Measurements from ENCODE around the gene LMTK2. TPM values are rescaled to one million over a fixed set of nuclear protein-coding genes. Genes with fewer than 3 reads are reported as not detected.

The LMTK2 gene
- total RNA-seq, 1 donor from 2014 or later, result 19.2 TPM

- Mint-ChIP-seq H3K4me3 (peak overlapping the region; percentile 47), H3K27me3 (ENCODE audit: low read depth) (no peaks in the 10 kb centered on the region), H3K9me3 (no peaks in the 10 kb centered on the region), H3K36me3 (ENCODE audit: low read depth) (no peaks in the 10 kb centered on the region), H3K4me1 (peaks cover 28% of the 10 kb centered on the region), H3K27ac (ENCODE audit: unreplicated experiment) (no peak overlapping the region)
- no peak for TF ChIP-seq CTCF (conservative IDR thresholded peaks at IDR 0.05)
- no peak for DNase-seq (ENCODE audit: low read depth, low spot score)
Observed at GRCh38 chr7:98248156-98248555, 141.5 kb downstream of the LMTK2 start.

GRCh38 chr7:98249106-98249505 lies 142.4 kb downstream of the LMTK2 start:
- Mint-ChIP-seq H3K27me3 (ENCODE audit: low read depth) (no peaks in the 10 kb centered on the region), H3K4me3 (peak overlapping the region; percentile 44), H3K36me3 (ENCODE audit: low read depth) (no peaks in the 10 kb centered on the region), H3K4me1 (peaks cover 29% of the 10 kb centered on the region), H3K27ac (ENCODE audit: unreplicated experiment) (no peak overlapping the region), H3K9me3 (no peaks in the 10 kb centered on the region)
- no peak for TF ChIP-seq CTCF (conservative IDR thresholded peaks at IDR 0.05)
- no peak for DNase-seq (ENCODE audit: low read depth, low spot score)

GRCh38 chr7:98250789-98251188 lies 144.1 kb downstream of the LMTK2 start:
- Mint-ChIP-seq H3K4me3 (peak overlapping the region; percentile 94), H3K9me3 (no peaks in the 10 kb centered on the region), H3K27me3 (ENCODE audit: low read depth) (no peaks in the 10 kb centered on the region), H3K36me3 (ENCODE audit: low read depth) (no peaks in the 10 kb centered on the region), H3K4me1 (peaks cover 36% of the 10 kb centered on the region), H3K27ac (ENCODE audit: unreplicated experiment) (no peak overlapping the region)
- DNase-seq (ENCODE audit: low read depth, low spot score), result no peak
- no peak for TF ChIP-seq CTCF (conservative IDR thresholded peaks at IDR 0.05)

- Mint-ChIP-seq H3K9me3 (no peaks in the 10 kb centered on the region), H3K27ac (ENCODE audit: unreplicated experiment) (no peak overlapping the region), H3K4me1 (peaks cover 36% of the 10 kb centered on the region), H3K27me3 (ENCODE audit: low read depth) (no peaks in the 10 kb centered on the region), H3K4me3 (peak overlapping the region; percentile 94), H3K36me3 (ENCODE audit: low read depth) (no peaks in the 10 kb centered on the region)
- DNase-seq (ENCODE audit: low read depth, low spot score), result no peak
- TF ChIP-seq CTCF (conservative IDR thresholded peaks at IDR 0.05), result no peak
Observed at GRCh38 chr7:98251231-98251600, 144.6 kb downstream of the LMTK2 start.

GRCh38 chr7:98251601-98252424 lies 145.2 kb downstream of the LMTK2 start, which contains the start of gene TECPR1:
TSS of gene TECPR1 (minus strand) at chr7:98252232. CDS start at chr7:98246146, 6,086 bp downstream.
- TF ChIP-seq CTCF (conservative IDR thresholded peaks at IDR 0.05), result no peak
- Mint-ChIP-seq H3K27ac (ENCODE audit: unreplicated experiment) (peak within 1 kb of the TSS; percentile 71), H3K36me3 (ENCODE audit: low read depth) (peaks cover 2% of the 10 kb centered on the region), H3K4me1 (peaks cover 36% of the 10 kb centered on the region), H3K9me3 (no peaks in the 10 kb centered on the region), H3K4me3 (peak within 1 kb of the TSS; percentile 94), H3K27me3 (ENCODE audit: low read depth) (no peaks in the 10 kb centered on the region)
- DNase-seq (ENCODE audit: low read depth, low spot score), result peak; percentile 85
